Common myeloid progenitor, CD34-positive (primary cell): Measurements from ENCODE around the gene FUT8.
A peak's percentile ranks its signal among the peaks of the same experiment; 100 is the strongest.

ENCODE experiments used
- CTCF ChIA-PET: fragments of 350-600 bp; sonication (Branson Sonifier 250); formaldehyde crosslinking; loops from one replicate; lab custom pipeline; 2021; ENCODE audit warnings: antibody characterized with exemption; lab: Charles Lee
- POLR2A ChIA-PET: fragments of 350-600 bp; sonication (Branson Sonifier 250); formaldehyde crosslinking; loops from one replicate; lab custom pipeline; 2021; ENCODE audit warnings: antibody characterized with exemption; lab: Charles Lee
- DNase-seq, 3 donors: peaks; one replicate each; pipeline versions ENCODE4 v3.0.0 to v3.0.0-alpha.2; 2013
- H3K27ac ChIP-seq, 2 experiments: 1 replicate in 1 of 2; 2 replicates in 1 of 2; pipeline ENCODE4 v1.7.0; 2013; ENCODE audit warnings: inconsistent platforms in 2 of 2, low read length in 2 of 2, mild to moderate bottlenecking in 2 of 2, low read depth in 1 of 2, moderate library complexity in 1 of 2; ENCODE audit not compliant: severe bottlenecking in 2 of 2, insufficient read depth in 1 of 2, poor library complexity in 1 of 2
- H3K27me3 ChIP-seq, 5 experiments: replicated peaks in 2 of 5; 1 replicate in 3 of 5; 2 replicates in 2 of 5; pipeline versions ENCODE4 v1.6.1 to v1.7.0; 2013; ENCODE audit warnings: low read length in 4 of 5, mild to moderate bottlenecking in 2 of 5, moderate library complexity in 2 of 5, inconsistent platforms in 1 of 5; ENCODE audit not compliant: insufficient read depth in 5 of 5, control insufficient read depth in 4 of 5
- H3K36me3 ChIP-seq, 4 experiments: 1 replicate in 2 of 4; 2 replicates in 2 of 4; pipeline versions ENCODE4 v1.6.1 to v1.7.0; 2013; ENCODE audit warnings: low read length in 3 of 4, control low read depth in 1 of 4, mild to moderate bottlenecking in 1 of 4; ENCODE audit not compliant: control insufficient read depth in 4 of 4, insufficient read depth in 4 of 4
- H3K4me1 ChIP-seq, 4 experiments: 1 replicate in 3 of 4; 2 replicates in 1 of 4; pipeline versions ENCODE4 v1.6.1 to v1.7.1; 2013; ENCODE audit warnings: low read length in 3 of 4, mild to moderate bottlenecking in 3 of 4, control low read depth in 1 of 4, inconsistent platforms in 1 of 4, moderate library complexity in 1 of 4; ENCODE audit not compliant: control insufficient read depth in 4 of 4, insufficient read depth in 4 of 4; ENCODE audit errors: control extremely low read depth in 1 of 4
- H3K4me3 ChIP-seq, 7 experiments: 1 replicate in 4 of 7; 2 replicates in 3 of 7; pipeline versions ENCODE4 v1.5.1 to v1.7.0; 2013; ENCODE audit warnings: mild to moderate bottlenecking in 7 of 7, low read length in 6 of 7, moderate library complexity in 6 of 7, inconsistent platforms in 2 of 7, low read depth in 2 of 7, control low read depth in 1 of 7; ENCODE audit not compliant: insufficient read depth in 4 of 7, control insufficient read depth in 1 of 7; ENCODE audit errors: extremely low read depth in 1 of 7
- H3K9me3 ChIP-seq, 5 experiments: 1 replicate in 4 of 5; 2 replicates in 1 of 5; pipeline versions ENCODE4 v1.6.1 to v1.7.1; 2013; ENCODE audit warnings: low read length in 4 of 5, mild to moderate bottlenecking in 2 of 5, inconsistent platforms in 1 of 5, low read depth in 1 of 5, moderate library complexity in 1 of 5; ENCODE audit not compliant: control insufficient read depth in 4 of 5, insufficient read depth in 2 of 5; ENCODE audit errors: control extremely low read depth in 1 of 5
- WGBS: methylation state at CpG from one replicate; pipeline ENCODE4 v1.1.5; 2013; ENCODE audit not compliant: insufficient coverage; 5-methylcytosine and 5-hydroxymethylcytosine counted together

FUT8 gene

GRCh38 chr14:65755331-65755730, 342.8 kb downstream of the FUT8 start:
- DNase-seq: no peak
- Histone ChIP-seq H3K9me3 (peaks cover 0 to 4% (median 0%) of the 10 kb centered on the region in 5 experiments), H3K4me3 (no peak overlapping the region), H3K4me1 (no peaks in the 10 kb centered on the region), H3K27ac (no peak overlapping the region), H3K36me3 (no peaks in the 10 kb centered on the region), H3K27me3 (no peaks in the 10 kb centered on the region)
- WGBS: 93% methylated on average over 6 of the region's 6 CpGs
- ChIA-PET POLR2A (no interaction called here), CTCF (no interaction called here)

GRCh38 chr14:65756880-65757279, 344.4 kb downstream of the FUT8 start:
- ChIA-PET CTCF (no interaction called here), POLR2A (no interaction called here)
- H3K36me3 ChIP-seq: no peaks in the 10 kb centered on the region
- H3K4me3 ChIP-seq: no peak overlapping the region
- H3K9me3 ChIP-seq: peaks cover 0 to 4% (median 0%) of the 10 kb centered on the region in 5 experiments
- H3K27ac ChIP-seq: no peak overlapping the region
- no peak for DNase-seq
- no peaks in the 10 kb centered on the region for H3K27me3 ChIP-seq
- 100% methylated on average over 3 of the region's 3 CpGs for WGBS
- no peaks in the 10 kb centered on the region for H3K4me1 ChIP-seq

GRCh38 chr14:65769151-65769550, 356.6 kb downstream of the FUT8 start:
- no peak overlapping the region for H3K27ac ChIP-seq
- peaks cover 2 to 15% (median 14%) of the 10 kb centered on the region in 4 experiments for H3K4me1 ChIP-seq
- H3K36me3 ChIP-seq: no peaks in the 10 kb centered on the region
- CTCF ChIA-PET: interaction anchor here (1.3 kb wide), 1 partner anchor 353 kb away, joined by 3 read pairs; no protein-coding TSS in a partner anchor
- POLR2A ChIA-PET: no interaction called here
- H3K27me3 ChIP-seq: peaks cover 0 to 2% (median 1%) of the 10 kb centered on the region in 5 experiments
- no peak overlapping the region for H3K4me3 ChIP-seq
- WGBS: 100% methylated on average over 2 of the region's 2 CpGs
- no peak for DNase-seq
- peaks cover 0 to 2% (median 0%) of the 10 kb centered on the region in 5 experiments for H3K9me3 ChIP-seq

GRCh38 chr14:65770681-65771080, 358.2 kb downstream of the FUT8 start:
- H3K9me3 ChIP-seq: peaks cover 0 to 2% (median 0%) of the 10 kb centered on the region in 5 experiments
- no peak overlapping the region for H3K4me3 ChIP-seq
- 100% methylated on average over 1 of the region's 5 CpGs for WGBS
- POLR2A ChIA-PET: no interaction called here
- peaks cover 2 to 15% (median 14%) of the 10 kb centered on the region in 4 experiments for H3K4me1 ChIP-seq
- no peak overlapping the region for H3K27ac ChIP-seq
- peaks cover 0 to 2% (median 1%) of the 10 kb centered on the region in 5 experiments for H3K27me3 ChIP-seq
- CTCF ChIA-PET: interaction anchor here (1.3 kb wide), 1 partner anchor 355 kb away, joined by 3 read pairs; no protein-coding TSS in a partner anchor
- DNase-seq: no peak
- H3K36me3 ChIP-seq: no peaks in the 10 kb centered on the region

- POLR2A ChIA-PET: no interaction called here
- WGBS: 100% methylated on average over 1 of the region's 3 CpGs
Observed at GRCh38 chr14:65771271-65771670, 358.7 kb downstream of the FUT8 start.

GRCh38 chr14:65772466-65772865, 359.9 kb downstream of the FUT8 start:
- peaks cover 0 to 2% (median 0%) of the 10 kb centered on the region in 5 experiments for H3K9me3 ChIP-seq
- H3K27ac ChIP-seq: no peak overlapping the region
- no peaks in the 10 kb centered on the region for H3K36me3 ChIP-seq
- peaks cover 2 to 15% (median 14%) of the 10 kb centered on the region in 4 experiments for H3K4me1 ChIP-seq
- ChIA-PET POLR2A (interaction anchor here (0.6 kb wide), 1 partner anchor 11 kb away, joined by 3 read pairs; no protein-coding TSS in a partner anchor), CTCF (no interaction called here)
- DNase-seq: peak in 2 of 3 donors; percentile 28 to 44
- peaks cover 0 to 2% (median 1%) of the 10 kb centered on the region in 5 experiments for H3K27me3 ChIP-seq
- H3K4me3 ChIP-seq: no peak overlapping the region
- WGBS: 37% methylated on average over 8 of the region's 8 CpGs

More at GRCh38 chr14:65771271-65771670, 358.7 kb downstream of the FUT8 start:
- H3K36me3 ChIP-seq: no peaks in the 10 kb centered on the region
- H3K27me3 ChIP-seq: peaks cover 0 to 2% (median 1%) of the 10 kb centered on the region in 5 experiments
- no peak overlapping the region for H3K4me3 ChIP-seq
- H3K4me1 ChIP-seq: peaks cover 2 to 15% (median 14%) of the 10 kb centered on the region in 4 experiments
- peaks cover 0 to 2% (median 0%) of the 10 kb centered on the region in 5 experiments for H3K9me3 ChIP-seq
- no peak overlapping the region for H3K27ac ChIP-seq
- no peak for DNase-seq
- CTCF ChIA-PET: no interaction called here

GRCh38 chr14:65772921-65773574, 360.5 kb downstream of the FUT8 start:
- ChIA-PET CTCF (no interaction called here), POLR2A (no interaction called here)
- no peaks in the 10 kb centered on the region for H3K36me3 ChIP-seq
- peaks cover 0 to 2% (median 0%) of the 10 kb centered on the region in 5 experiments for H3K9me3 ChIP-seq
- peaks cover 2 to 15% (median 14%) of the 10 kb centered on the region in 4 experiments for H3K4me1 ChIP-seq
- 33% methylated on average over 3 of the region's 4 CpGs for WGBS
- peaks cover 0 to 2% (median 1%) of the 10 kb centered on the region in 5 experiments for H3K27me3 ChIP-seq
- DNase-seq: peak; percentile 50 to 77 (median 60)
- H3K27ac ChIP-seq: no peak overlapping the region
- no peak overlapping the region for H3K4me3 ChIP-seq
